PFSK-1 (cell line): ENCODE measurements around the gene GLB1L.

ENCODE experiments used
- FOXP2 ChIP-seq: optimal IDR thresholded peaks from 2 replicates; pipeline ENCODE3; 2011; ENCODE audit warnings: borderline replicate concordance, control low read depth, inconsistent platforms; ENCODE audit not compliant: insufficient read depth; ENCODE audit errors: extremely low read length, extremely low read depth
- POLR2AphosphoS5 ChIP-seq: IDR thresholded peaks from 2 replicates; pipeline ENCODE4 v1.6.1; 2012; ENCODE audit warnings: low read depth, mild to moderate bottlenecking, control low read depth, low read length, moderate library complexity
- SIN3A ChIP-seq: IDR thresholded peaks from 2 replicates; pipeline ENCODE4 v1.6.1; 2012; ENCODE audit warnings: mild to moderate bottlenecking, low read length, moderate library complexity, borderline replicate concordance; ENCODE audit not compliant: insufficient read depth
- TAF1 ChIP-seq: IDR thresholded peaks from 2 replicates; pipeline ENCODE4 v1.6.1; 2012; ENCODE audit warnings: low read length, control low read depth, borderline replicate concordance; ENCODE audit not compliant: insufficient read depth
- TF ChIP-seq, protein P1 (sequence below), 2 experiments: IDR thresholded peaks; 2 replicates each; pipeline versions ENCODE4 v1.6.1 to v1.8.0; 2011 to 2012; ENCODE audit warnings: low read depth in 2 of 2, low read length in 2 of 2, control low read depth in 1 of 2, inconsistent platforms in 1 of 2, mild to moderate bottlenecking in 1 of 2, moderate library complexity in 1 of 2; ENCODE audit not compliant: insufficient read depth in 1 of 2

GLB1L gene

DNA sequence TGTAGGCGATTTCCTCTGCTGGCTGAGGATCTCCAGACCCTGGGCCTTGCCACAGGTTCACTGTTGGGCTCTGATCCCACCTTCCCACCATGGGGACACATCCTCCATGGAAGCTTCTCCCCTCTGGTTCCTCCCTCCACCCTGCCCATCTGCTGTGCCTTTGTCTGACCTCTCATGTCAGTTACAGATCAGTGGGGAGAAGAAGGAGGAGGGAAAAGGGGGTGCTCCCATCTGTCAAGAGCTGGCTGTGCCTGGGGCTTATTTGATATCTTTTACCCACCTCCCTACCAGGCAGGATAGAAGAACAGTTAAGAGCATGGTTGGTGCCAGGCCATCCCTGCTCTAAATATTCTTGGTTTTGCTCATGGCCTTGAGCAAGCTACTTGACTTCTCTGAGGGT is 21.6 kb upstream of the GLB1L start:
- no peak for TF ChIP-seq TAF1
- TF ChIP-seq, protein P1, sequence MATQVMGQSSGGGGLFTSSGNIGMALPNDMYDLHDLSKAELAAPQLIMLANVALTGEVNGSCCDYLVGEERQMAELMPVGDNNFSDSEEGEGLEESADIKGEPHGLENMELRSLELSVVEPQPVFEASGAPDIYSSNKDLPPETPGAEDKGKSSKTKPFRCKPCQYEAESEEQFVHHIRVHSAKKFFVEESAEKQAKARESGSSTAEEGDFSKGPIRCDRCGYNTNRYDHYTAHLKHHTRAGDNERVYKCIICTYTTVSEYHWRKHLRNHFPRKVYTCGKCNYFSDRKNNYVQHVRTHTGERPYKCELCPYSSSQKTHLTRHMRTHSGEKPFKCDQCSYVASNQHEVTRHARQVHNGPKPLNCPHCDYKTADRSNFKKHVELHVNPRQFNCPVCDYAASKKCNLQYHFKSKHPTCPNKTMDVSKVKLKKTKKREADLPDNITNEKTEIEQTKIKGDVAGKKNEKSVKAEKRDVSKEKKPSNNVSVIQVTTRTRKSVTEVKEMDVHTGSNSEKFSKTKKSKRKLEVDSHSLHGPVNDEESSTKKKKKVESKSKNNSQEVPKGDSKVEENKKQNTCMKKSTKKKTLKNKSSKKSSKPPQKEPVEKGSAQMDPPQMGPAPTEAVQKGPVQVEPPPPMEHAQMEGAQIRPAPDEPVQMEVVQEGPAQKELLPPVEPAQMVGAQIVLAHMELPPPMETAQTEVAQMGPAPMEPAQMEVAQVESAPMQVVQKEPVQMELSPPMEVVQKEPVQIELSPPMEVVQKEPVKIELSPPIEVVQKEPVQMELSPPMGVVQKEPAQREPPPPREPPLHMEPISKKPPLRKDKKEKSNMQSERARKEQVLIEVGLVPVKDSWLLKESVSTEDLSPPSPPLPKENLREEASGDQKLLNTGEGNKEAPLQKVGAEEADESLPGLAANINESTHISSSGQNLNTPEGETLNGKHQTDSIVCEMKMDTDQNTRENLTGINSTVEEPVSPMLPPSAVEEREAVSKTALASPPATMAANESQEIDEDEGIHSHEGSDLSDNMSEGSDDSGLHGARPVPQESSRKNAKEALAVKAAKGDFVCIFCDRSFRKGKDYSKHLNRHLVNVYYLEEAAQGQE (IDR thresholded peaks at IDR 0.05; ENCODE audit: insufficient read depth in 1 of 2, low read depth in 2 of 2, low read length in 2 of 2), result no peak
- no peak for TF ChIP-seq POLR2AphosphoS5
- no peak for TF ChIP-seq FOXP2
- TF ChIP-seq SIN3A, result no peak

- no peak for TF ChIP-seq TAF1
- no peak for TF ChIP-seq FOXP2
- TF ChIP-seq SIN3A, result no peak
- no peak for TF ChIP-seq POLR2AphosphoS5
- TF ChIP-seq, protein P1 (IDR thresholded peaks at IDR 0.05; ENCODE audit: insufficient read depth in 1 of 2, low read depth in 2 of 2, low read length in 2 of 2), result no peak
Observed at GRCh38 chr2:219266232-219266631, 21.0 kb upstream of the GLB1L start.

DNA sequence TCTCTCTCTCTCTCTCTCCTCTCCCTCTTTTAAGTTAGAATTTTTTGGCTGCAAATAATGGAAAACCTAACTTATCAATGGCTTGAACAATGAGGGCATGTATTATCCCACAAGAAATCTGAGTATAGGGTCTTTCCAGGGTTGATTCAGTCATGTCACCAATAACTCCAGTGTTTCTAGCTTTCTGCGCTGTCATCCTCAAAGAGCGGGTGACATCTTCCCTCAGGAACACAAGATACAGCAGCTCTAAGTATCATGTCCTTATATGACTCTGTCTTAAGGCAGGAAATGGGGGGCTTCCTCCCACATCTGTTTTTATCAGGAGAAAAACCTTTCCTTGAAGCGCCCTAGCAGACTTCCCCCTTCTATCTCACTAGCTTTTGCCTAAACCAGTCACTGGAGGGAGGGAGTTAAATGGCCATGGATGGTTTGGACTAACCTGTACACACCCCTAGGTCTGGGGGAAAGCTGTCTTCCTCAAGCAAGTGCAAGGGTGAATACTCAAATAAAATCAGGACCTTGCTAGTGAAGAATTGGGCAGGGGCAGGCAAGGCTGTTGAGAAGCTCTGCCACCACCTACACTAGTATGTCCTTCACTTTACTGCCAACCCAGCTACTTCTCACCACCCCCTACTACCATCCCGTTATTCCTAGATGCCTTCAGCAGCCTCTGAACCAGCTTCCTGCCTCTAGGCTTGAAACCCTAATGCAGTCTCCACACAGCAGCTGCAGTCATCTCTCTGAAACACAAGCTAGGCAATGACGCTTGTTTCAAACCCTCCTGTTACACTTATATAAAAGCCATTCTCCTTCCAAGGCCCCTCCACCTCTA is 16.0 kb upstream of the GLB1L start:
- TF ChIP-seq SIN3A, result no peak
- TF ChIP-seq POLR2AphosphoS5, result no peak
- TF ChIP-seq, protein P1 (IDR thresholded peaks at IDR 0.05; ENCODE audit: insufficient read depth in 1 of 2, low read depth in 2 of 2, low read length in 2 of 2), result no peak
- no peak for TF ChIP-seq TAF1
- no peak for TF ChIP-seq FOXP2

DNA sequence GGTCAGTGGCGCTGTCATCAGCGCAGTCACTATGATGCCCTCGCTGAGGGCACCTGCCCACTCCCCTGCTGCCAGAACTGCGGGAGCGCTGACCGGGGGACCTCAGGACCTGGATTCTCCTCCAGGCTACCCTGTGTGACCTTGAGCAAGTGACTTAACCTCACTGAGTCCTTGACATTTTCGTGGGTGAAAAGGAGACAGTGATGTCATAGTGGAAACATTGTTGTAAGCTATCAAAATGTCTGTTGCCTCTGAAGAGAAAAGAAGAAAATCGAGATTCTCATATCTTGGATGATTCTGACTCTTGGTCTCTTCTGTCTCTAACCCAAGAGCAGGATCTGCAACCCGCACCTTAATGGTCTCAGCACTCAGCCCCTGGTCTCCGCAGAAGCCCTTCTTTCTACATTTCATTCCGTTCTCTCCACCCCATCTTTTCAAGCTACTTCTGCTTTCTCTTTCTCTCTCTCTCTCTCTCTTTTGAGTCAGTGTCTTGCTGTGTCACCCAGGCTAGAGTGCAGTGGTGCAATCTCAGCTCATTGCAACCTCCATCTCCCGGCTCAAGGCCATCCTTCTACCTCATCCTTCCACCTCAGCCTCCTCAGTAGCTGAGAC is 9.5 kb upstream of the GLB1L start:
- TF ChIP-seq, protein P1 (IDR thresholded peaks at IDR 0.05; ENCODE audit: insufficient read depth in 1 of 2, low read depth in 2 of 2, low read length in 2 of 2), result no peak
- no peak for TF ChIP-seq SIN3A
- no peak for TF ChIP-seq TAF1
- TF ChIP-seq POLR2AphosphoS5, result no peak
- TF ChIP-seq FOXP2, result no peak
